UCSD-AML1 (cell line): ENCODE measurements around the gene SPIRE2.
"Not testable (repeated sequence)": the region's sequence is repeated elsewhere in the genome, so short reads cannot be mapped to it uniquely, and the experiment has no call there.

Source experiments
- DNase-seq: peaks from one replicate; lab custom pipeline; 2025; ENCODE audit not compliant: unreplicated experiment; lab: John Stamatoyannopoulos, UW

Gene SPIRE2

GRCh38 chr16:89912143-89912542 is 83.9 kb downstream of the SPIRE2 start:
- DNase-seq: no peak

DNA sequence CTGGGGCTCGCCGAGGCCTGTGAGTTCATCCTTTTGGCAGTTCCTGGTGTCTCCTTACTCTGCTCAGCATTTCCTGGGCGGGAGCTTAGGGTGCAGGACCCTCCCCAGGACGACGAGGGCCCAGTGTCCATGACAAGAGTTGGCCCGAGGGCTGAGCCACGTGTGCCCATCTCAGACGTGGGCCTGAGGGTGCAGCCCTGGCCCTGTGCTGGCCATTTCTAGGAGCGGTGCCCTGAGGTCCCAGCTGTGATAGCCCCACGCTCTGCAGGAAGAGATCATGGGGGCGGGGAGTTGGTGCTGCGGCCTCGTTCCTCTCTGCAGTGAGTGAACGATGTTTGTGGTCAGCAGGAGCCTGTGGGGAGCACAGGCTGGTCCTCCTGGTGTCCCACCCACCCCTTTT is 84.4 kb downstream of the SPIRE2 start:
- DNase-seq: no peak

- DNase-seq: no peak
Observed at GRCh38 chr16:89913408-89914387, 85.4 kb downstream of the SPIRE2 start.

- not testable (repeated sequence) for DNase-seq
Observed at GRCh38 chr16:89914642-89915285, 86.5 kb downstream of the SPIRE2 start.

DNA sequence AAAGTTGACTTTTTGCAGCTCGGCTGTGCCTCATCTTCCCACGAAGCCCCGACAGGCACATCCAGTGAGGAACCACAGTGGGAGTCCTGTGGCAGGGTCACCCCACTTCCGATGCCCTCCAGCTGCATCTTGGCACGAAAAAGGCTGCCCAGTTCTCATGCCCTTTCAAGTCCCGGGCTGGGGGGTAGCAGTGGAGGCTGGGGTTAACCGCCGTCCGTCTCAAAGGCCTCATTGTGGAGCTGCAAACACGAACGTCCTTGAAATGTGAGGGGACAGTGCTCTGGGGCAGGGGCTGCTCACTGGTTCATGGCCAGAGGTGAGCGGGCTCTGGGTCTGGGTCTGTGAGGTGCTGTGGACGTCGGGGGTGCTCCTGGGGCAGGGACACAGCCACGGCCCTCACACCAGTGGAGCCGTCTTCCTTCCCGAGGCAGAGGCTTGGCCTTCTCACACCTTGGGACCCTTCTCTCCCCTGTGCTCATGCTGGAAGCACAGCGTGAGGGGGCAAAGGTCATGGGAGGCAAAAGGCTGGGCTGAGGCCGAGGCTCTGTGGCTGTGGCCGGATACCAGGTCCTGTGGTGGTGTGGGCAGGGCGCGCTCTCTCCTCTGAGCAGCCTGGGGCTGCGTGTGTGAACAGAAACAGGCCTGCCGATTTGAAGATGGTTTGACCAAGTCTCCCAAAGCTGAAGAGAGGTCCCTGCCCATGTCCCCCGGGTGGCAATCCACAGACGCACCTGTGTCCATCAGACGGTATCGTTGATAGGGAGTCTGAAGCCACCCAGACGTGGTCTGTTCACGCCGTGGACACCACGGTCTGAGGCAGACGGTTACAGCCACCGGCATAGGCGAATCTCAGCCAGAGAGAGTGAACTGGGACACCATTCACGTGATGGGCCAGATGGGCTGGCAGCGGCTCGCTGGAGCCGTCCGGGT is 87.3 kb downstream of the SPIRE2 start:
- no peak for DNase-seq

- peak; percentile 89 for DNase-seq
Observed at GRCh38 chr16:89917773-89918452, 89.6 kb downstream of the SPIRE2 start.

GRCh38 chr16:89918453-89919347 is 90.4 kb downstream of the SPIRE2 start, which contains the start of gene MC1R:
MC1R (plus strand) TSS chr16:89918862; CDS start chr16:89919259, 397 bp downstream.
- peak; percentile 54 for DNase-seq

DNA sequence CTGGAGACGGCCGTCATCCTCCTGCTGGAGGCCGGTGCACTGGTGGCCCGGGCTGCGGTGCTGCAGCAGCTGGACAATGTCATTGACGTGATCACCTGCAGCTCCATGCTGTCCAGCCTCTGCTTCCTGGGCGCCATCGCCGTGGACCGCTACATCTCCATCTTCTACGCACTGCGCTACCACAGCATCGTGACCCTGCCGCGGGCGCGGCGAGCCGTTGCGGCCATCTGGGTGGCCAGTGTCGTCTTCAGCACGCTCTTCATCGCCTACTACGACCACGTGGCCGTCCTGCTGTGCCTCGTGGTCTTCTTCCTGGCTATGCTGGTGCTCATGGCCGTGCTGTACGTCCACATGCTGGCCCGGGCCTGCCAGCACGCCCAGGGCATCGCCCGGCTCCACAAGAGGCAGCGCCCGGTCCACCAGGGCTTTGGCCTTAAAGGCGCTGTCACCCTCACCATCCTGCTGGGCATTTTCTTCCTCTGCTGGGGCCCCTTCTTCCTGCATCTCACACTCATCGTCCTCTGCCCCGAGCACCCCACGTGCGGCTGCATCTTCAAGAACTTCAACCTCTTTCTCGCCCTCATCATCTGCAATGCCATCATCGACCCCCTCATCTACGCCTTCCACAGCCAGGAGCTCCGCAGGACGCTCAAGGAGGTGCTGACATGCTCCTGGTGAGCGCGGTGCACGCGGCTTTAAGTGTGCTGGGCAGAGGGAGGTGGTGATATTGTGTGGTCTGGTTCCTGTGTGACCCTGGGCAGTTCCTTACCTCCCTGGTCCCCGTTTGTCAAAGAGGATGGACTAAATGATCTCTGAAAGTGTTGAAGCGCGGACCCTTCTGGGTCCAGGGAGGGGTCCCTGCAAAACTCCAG is 91.5 kb downstream of the SPIRE2 start:
- DNase-seq: no peak

DNA sequence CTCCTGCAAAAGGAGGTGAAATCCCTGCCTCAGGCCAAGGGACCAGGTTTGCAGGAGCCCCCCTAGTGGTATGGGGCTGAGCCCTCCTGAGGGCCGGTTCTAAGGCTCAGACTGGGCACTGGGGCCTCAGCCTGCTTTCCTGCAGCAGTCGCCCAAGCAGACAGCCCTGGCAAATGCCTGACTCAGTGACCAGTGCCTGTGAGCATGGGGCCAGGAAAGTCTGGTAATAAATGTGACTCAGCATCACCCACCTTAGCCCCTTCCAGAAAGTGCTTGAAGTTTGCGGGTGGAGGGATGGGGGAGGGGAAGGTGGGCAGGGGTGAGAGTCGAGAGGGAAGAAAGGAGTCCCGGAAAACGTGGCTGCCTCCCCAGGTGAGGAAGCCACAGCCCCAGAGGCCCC is 92.4 kb downstream of the SPIRE2 start:
- DNase-seq: no peak
